Putamen (tissue), 1 donor: ENCODE measurements around the gene RCAN3.

Experiments
- DNase-seq: peaks from one replicate; pipeline ENCODE4 v3.0.0-alpha.2; 2016; ENCODE audit warnings: low spot score

The RCAN3 gene

DNA sequence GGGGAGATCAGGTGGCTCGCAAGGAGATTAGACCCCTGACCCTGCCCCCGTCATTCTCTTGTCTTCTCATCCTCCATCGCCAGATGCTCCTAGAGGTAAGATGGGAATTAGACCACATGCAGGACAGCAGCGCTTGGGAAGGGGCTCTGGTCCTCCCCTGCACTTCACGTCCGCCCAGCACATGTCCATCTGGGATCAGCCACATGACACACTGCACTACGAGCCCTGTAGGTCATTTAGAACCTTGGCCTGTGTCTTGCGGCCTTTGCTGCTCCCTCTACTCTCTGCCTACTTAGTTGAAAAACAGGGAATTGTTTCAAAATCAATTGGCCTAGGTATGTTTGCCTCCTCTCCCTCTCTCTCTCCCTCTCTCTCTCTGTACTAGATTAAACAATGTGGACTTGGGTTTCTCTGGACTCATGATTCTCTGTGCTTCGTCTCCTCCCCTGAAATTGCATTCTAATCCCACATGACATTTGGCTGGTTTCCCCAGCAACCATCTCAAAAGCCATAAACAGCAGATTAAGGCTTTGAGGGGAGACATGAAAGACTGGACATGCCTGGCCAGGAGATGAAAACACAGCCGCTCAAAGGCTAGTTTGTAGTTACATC lies 49.4 kb downstream of the RCAN3 start:
- DNase-seq, result no peak

DNA sequence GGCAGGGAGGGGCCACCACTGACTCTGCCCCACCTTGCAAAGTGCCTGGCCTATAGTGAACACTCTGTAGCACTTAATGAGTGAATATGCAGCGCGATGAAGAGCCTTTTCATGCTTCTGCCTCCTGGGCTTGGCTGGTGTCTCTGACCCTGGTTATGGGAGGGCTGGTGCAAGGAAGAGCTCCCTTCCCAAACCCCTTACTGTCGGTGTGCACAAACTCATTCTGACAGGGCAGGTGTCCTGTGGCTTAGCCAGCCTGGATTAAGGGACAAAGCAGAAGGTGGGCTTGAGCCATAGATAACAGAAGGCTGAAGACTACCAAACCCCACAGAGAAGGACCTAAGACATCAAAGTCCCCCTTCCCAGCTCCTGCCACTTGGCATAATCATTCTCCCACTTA lies 51.3 kb downstream of the RCAN3 start:
- DNase-seq, result no peak

DNA sequence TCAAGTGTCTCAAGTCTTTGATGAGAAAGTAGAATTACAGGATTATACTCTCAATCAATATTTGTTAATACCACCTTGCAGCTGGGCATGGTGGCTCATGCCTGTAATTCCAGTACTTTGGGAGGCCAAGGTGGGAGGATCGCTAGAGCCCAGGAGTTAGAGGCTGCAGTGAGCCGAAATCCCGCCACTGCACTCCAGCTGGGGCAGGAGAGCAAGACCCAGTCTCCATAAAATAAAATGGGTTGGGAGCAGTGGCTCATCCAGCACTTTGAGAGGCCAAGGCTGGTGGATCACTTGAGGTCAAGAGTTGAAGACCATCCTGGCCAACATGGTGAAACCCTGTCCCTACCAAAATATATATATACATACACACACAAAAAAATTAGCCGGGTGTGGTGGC lies 52.1 kb downstream of the RCAN3 start:
- no peak for DNase-seq

DNA sequence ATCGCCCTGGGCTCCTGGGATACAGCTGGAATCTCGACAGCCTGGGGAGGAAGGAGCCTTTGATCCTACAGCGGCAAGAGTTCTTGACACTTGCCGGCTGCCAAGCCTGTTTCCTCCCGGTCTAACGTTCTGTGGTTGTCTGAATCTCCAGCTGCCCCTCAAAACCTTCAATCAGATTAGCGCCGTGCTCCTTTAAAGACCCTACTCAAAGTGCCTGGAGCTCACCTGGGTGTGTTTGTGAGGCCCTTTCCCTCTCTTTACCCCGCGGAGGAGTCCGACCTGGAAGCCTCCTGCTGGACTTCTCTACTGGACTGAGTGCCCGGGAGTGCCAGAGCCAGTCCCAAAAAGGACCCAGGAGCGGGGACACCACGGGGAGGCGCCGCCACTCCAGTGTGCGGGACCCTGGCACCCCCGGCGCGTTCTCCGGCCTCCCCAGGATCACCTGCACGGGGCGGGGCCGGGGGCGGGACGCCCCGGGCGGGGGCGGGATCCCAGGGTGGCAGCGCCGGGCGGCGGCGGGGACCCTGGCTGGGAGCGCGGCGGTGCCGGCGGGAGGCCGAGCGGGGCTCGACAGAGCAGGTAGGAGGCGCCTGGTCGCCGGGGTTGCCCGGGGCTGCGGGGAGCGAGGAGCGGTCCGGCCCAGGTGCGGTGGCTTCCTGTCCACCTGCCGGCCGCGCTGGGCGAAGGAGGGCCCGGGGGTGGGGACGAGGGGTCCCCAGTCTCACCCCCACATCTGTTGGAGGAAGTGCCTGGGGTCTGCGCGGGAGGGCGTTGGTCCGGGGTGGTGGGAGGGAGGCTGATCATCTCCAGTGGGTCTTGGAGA lies 53.2 kb downstream of the RCAN3 start, which contains the start of gene NCMAP:
Gene NCMAP, plus strand, starts transcription at position 497 of the 823 bp plus-strand sequence. CDS start 39,344 bp downstream, outside the sequence.
- no peak for DNase-seq

DNA sequence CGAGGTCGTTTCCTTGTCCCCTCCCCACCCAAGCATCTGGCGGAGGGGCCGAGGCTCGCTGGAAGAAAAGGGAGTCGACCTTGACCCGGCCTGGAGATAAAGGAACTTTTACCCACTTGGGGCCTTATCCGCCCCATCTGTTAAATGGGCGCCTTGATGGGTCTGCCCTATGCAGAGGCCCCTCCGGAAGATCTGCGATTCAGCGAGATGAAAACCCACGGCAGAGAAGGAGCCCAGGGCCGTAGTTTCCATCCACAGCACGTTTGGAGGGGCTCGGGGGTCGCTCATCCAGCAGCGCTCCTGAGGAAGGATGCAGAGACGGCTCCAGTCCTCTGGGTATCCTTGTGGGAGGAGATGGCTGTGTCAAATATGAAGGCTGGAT lies 53.8 kb downstream of the RCAN3 start:
- no peak for DNase-seq

DNA sequence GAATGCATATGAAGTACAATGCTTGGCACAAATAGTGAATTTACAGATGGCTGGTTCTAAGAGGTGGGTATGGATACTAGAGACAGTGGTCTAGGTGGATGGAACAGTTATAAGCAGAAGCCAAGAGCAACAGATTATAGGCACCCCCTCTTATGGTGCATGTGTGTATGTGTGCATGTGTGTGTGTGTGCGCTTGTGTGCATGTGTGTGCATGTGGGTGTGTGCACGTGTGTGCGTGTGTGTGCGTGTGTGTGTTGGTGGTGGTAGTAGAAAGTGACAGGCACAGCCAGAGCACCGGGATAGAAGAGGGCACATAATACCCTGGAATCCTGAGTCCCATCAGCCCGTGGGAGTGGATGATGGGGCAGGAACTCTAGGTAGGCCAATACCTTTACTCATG lies 54.6 kb downstream of the RCAN3 start:
- no peak for DNase-seq

DNA sequence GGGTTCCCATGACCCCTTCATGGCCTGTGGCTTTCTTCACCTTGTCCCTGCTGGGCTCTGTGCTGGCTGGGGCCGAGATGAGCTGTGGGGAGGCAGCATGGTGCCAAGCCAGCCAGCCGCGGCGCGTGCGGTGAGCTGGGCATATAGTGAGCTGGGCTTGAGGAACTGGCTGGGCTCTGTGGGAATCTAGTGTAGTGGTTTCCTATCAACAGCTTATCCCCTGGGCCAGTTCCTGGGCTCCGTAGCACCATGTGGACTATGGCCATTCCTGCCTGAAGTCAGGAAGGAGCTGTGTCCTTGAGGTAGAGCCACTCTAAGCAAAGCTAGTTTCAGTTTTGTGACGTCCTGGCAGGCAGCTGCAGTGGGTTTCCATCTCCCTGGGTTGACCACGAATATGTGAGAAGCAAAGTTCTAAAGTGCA lies 55.1 kb downstream of the RCAN3 start:
- no peak for DNase-seq

DNA sequence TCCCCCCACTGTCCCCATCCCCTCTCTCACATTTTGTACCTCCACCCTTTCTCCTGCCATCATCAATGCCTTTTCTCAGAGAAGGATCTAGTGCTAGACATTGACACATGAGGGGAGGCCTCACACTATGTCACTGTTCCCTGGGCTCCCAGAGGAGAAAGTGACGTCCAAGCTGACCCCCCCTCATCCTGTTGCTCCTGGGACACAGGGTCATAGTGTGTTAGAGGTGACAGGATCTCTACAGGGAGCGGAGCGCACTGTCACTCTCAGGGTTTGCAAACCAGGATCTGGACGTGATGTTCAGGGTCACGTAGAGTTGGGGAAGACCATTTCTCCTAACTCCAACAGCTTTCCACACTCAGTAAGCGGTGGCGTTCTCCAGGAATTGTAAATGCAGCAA lies 55.8 kb downstream of the RCAN3 start:
- no peak for DNase-seq

DNA sequence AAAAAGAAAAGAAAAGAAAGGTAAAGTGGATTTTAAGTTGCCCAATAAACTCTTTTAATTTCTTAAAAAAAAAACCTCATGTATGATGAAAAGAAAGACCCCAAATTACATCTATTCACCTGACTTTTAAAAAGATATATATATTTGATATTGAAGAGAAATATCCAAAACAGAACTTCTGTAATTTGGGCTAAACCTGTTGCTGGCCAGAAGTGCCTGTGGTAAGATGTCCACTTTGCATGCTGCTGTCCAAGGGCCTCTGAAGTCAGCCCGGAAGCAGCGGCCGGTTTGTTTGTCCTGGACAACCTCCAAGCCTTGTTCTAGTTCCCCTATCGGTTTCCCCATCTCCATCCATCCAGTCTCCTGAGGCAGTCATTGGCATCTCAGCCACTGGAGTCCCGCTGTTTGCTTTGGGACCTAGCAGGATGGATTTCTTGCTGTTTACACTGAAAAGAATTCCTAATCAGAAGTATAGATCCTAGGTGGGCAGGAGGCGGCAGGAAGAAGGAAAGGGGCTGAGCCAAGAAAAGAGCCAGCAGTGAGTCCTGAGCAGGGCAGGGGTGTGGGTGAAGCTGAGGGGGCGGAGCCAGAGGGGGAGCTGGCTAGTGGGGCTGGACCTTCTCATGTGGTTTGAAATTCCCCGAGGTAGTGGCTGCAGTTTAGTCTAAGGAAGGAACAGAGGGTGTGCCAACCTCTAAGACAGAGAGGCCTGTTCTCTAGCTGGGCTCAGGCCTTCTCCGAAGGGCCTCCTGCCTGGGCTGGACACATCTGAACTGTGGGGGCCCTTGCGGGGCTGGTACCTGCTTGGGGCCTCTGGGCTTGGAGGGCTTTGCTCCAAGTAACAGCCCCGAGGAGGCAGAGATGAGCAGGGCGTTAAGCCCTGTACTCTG lies 56.5 kb downstream of the RCAN3 start:
- DNase-seq, result peak; percentile 77

DNA sequence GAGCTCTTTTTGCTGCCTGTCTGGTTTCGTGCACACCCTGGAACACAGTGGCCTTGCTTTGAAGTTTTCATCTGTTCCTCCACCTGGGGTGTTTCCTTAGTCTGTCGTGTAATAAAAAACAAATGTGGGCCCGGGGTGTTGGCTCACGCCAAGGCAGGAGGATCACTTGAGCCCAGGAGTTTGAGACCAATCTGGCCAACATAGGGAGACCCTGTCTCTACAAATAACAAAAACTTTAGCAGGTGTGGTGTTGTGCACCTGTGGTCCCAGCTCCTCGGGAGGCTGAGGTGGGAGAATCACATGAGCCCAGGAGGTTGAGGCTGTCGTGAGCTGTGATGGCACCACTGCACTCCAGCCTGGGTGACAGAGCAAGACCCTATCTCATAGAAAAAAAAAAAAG lies 57.7 kb downstream of the RCAN3 start:
- no peak for DNase-seq

DNA sequence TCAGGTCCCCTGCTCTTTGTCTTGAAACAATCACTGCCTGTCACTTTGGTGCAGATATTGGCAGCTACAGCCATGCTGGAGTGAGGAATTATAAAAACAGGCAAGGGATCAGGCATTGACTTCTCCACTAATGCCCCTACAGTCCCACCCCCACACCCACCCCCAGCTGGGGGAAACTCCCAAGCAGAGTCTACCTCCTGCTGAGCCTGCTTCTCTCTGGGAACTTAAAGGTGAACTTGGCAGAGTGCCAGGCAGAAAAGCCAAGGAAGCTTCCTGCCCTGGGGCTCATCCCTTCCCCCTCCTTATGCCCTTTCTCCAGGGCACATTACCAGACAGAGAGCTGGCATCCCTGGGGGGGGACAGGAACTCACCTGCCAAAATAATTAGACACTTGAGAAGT lies 60.0 kb downstream of the RCAN3 start:
- DNase-seq, result no peak

DNA sequence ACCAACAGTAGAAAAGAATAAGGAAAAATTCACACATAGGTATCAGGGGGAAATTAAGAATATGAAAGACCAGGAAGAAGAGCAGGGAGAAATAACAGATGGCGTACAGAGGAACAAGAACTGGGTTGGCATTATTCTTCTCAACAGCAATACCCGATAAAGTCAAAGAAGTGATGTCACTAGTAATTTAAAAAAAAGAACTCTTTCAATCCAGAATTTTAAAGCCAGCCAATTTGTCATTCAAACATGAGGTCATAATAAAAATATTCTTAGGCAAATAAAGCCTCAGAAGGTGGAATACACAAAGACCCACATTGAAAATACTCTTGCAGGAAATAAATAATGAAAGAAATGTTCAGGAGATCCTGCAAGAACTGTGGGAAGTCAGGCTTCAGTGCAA lies 62.1 kb downstream of the RCAN3 start:
- no peak for DNase-seq

DNA sequence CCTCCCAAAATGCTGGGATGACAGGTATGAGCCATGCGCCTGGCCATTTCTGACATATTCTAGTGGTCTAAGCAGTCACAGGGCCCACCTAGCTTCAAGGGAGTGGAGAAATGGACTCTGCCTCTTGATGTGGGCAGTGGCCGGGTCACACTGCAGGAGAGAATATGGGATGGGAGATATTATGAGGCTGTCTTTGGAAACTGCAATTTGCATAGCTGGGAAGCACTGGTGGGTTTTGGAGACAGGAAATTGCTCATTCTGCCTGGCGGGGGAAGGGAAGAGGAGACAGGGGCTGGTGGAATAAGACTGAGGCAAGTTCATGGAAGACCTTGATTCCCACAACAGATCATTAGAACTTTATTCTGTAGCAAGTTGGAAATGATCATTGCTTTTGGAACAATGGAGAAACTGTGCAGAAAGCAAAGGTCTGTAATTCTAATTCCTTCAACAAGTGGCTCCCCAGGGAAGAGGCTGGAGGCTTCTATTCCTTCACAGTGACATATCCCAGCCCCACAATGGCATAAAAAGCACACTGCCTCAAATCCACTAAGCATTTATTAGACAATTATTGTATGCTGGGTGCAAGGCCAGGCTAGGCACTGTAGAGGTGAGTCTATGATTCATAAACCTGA lies 63.7 kb downstream of the RCAN3 start:
- no peak for DNase-seq

DNA sequence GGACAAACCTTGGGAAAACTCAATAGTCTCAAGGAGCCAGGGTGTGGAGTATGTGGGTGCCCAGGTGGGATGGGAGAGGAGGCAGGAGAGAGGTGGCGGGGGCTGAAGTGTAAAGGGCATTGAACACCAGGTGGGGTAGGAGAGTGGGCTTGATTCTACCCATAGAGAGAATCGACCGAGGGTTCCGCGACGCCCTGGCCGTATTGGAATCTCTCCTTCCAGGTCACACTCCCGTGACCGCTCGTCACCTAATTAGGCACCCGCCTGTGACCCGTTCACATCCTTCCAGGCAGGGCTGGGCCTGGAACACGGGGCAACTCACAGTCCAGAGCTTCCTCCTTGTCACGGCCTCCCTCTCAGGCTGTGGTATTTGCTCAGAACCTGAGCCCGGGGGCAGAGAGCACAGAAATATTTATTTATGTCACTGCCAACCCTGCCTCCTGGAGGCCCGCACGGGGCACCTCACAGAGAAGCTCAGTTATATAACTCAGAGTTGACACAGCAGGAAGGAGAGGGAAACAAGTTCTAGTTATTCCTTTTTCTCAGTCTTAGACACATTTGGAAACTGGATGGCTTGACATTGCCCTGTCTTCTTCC lies 65.3 kb downstream of the RCAN3 start:
- no peak for DNase-seq

DNA sequence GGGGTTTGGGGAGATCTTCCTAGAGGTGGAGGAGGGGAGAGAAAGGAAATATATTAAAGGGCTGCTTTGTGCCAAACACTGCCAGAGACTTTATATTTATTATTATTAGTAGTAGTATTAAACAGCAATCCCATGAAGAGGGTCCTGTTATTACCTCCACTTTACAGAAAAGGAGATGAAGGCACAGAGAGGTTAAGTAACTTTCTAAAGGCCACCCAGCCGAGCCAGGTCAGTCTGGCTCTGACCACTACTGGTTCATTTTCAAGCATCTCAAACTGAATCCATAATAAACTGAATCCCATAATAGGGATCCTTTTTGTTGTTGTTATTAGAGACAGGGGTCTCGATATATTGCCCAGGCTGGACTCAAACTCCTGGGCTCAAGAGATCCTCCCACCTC lies 65.8 kb downstream of the RCAN3 start:
- no peak for DNase-seq

DNA sequence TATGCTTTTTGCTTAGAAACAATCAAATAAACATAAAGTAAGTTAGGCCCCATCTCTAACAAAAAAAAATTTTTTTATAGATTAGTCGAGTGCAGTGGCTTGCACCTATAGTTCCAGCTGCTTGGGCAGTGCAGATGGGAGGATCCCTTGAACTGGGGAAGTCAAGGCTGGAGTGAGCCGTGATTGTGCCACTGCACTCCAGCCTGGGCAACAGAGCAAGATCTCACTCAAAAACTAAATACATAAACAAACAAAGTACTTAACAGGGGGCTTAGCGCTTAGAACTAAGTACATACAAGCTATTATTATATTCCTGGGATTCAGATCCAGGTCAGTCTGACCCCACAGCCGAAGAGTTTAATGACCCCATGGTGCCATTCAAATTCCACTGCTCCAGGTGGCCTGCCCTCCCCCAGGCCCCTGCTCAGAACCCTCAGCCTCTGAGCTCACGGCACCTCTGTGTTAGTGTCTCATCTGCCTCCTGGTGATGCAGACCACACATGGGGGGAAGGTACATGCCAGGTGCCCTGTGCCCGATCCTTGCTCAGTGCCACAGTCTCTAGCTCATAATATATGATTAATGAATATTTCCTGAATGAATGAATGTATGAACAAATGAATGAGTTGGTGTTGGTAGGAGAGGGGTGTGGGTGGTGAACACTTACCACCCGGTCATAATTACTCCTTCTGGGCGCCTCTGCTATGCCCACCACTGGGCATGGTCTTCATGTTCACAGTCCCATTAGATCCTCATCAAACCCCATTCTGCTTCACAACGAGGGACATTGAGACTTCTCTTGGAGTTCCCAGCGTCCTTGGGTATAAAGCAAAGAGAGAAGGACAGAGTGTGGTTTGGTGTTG lies 67.9 kb downstream of the RCAN3 start:
- no peak for DNase-seq

DNA sequence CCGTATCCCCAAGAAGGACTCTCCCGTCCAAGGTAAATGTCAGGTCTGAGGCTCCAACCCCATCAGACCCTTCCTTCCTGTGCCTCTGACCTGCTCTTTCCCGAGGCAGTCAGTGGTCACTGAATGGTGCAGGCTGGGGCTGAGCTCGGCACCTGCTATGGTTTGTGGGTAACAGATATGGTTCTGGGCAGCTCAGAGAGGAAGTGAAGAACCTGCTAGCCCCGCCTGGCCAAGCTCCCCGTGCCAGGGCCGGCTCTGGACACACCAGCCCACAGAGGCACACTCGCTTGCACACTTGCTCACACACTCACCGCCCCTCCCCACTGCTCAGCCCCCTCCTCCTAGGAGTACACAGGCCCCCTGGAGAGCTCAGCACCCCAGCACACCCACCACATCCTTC lies 69.7 kb downstream of the RCAN3 start:
- DNase-seq, result no peak

DNA sequence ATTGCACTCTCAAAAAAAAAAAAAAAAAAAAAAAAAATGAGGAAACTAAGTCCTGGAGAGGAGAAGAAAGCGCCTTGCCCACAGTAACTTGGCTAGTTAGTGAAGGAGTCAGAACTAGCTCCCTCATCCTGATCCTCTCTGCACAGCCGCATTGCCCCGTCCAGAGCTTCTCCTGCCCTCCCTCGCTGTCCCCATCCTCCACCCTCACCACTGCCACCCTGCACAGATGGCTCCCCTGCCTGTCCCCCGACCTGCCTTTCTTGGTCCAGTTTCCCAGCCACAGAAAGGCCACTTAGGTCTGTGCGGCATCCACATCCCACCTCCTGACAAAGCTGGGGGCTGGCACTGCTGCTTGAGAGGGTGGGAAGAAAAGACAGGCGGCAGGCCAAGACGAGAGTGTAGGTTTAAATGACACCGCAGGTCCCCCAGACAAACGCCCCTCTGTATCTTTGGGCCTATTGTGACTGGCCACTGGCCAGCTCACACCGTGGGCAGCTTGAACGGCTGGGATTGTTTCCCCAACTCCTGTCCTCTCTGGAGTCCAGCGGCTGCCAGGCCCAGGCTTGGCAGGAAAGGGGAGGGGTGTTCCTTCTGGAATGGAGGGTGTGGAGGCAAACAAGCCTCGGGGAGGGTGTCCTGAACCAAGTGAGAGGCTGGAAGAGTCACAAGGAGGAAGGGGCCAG lies 73.4 kb downstream of the RCAN3 start:
- no peak for DNase-seq

DNA sequence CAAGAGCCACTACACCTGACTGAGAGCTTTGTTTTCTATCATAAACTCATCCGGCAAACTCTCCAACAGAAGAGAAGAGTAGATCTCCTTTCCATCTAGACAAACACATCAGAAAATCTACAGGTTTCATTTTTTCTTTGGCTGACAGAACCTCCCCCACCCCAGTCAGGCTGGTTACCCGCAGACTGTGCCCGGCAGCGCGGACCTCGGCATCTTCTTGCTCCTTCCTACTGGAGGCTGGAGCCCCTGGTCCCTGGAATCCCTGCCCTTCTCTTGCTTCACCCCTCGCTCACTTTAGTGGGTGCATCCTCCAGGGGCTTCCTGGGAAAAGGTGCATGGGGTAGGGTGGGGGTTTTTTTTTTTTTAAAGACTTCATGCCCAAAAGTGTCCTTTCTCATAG lies 76.2 kb downstream of the RCAN3 start:
- no peak for DNase-seq

DNA sequence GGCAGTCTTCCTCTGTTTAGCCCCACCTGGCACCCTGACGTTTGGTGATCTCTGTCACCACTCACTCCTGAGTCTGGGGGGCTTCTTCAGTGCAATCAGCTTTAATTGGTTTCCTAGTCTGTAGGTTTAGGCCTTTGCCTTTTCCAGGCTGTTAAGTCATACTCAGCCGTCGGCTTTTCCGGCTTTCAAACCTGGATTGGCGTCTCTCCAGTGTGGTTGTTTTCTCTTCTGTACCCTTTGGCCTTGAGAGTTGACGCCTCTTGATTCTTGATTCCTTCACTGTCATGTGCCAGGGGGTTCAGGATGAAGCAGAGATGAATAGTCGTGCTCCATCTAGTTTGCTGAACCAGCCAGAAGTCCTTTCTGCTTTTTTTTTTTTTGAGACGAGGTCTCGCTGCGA lies 78.1 kb downstream of the RCAN3 start:
- DNase-seq, result no peak
